ENCODE results near the gene CMYA5. TPM values are rescaled to one million over a fixed set of nuclear protein-coding genes. Genes with fewer than 3 reads are reported as not detected.

The CMYA5 gene
- total and polyA plus RNA-seq, 9 of the 15 experiments (the other 6 are each of a cell fraction or from before 2014, with no cell fraction given) = 0.18 to 1.1 (median 0.32) TPM

- no peak for TF ChIP-seq MGA (IDR thresholded peaks at IDR 0.05)
- TF ChIP-seq TRIM24 (IDR thresholded peaks at IDR 0.05) = no peak
- no peak for TF ChIP-seq ZNF175 (CRISPR knock-in tag; IDR thresholded peaks at IDR 0.05; ENCODE audit: low read depth)
Measured at GRCh38 chr5:79704553-79704952, 14.9 kb downstream of the CMYA5 start (continued).

Data from K562 (cell line).